Measurements from ENCODE around the gene PSRC1.
A peak's percentile ranks its signal among the peaks of the same experiment; 100 is the strongest.

Gene PSRC1

DNA sequence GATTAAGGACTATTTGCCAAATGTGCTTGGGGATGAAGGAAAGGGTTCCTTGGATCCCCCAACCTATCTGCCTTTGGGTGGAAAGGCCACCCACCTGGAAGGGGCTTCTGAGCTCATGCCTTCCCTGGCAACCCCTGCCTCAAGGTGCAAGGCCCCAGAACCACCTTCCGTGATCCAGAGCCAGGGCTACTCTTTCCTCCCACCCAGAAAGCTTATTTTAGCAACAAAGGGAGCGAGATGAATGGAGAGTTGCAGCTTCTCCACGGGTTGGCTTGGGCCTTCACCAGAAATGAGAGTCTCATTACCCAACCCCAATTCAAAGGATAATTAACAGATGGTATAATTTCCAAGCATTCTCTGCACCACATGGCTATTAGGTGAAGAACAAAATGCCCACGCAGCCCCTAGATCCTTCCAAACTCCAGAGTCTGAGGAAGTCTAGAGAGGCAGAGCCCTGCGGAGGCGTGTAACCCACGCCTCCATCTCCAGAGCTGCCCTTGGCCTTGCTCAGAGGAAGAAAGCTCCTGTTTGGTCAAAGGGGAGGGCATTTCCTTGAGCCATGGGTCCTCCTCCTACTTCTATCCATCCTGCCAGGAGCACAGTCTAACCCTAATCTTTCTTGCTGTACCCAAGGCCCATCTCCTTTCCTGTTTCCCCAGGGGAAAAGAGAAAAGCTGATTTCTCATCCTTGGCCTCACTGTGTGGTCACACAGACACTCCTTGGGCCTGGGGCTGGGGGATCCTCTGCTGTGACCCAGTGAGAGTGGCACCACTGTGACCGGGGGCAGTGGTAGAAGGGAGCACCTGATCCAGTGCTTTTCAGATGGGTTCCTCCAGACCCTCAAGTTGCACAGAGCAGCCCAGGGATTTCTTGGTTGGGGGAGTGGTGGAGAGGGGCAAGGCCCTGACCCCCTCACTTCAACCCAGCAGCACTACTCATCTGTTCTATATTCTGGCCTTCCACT is 35.3 kb downstream of the PSRC1 start:
- DNase-seq (ENCODE audit: low read depth): no peak

DNA sequence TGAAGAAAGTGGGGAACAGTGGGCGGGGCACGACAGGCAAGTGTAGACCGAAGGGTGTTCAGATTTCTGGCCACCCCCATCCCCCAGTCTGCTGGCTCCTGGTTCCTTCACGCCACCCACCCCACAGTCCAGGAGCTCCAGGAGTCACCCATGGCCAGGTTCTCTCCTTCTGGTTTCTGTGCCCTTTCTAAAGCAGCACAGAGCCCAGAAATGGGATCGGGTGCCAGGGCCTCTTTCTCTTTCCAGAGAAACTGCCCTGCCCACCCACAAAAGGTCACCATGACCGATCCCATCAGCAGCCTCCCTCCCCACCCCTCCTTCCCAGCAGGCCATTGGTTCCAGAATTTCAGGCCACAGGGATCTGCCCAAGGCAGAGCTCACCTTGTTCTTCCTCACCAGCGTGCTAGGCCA is 36.8 kb downstream of the PSRC1 start:
- no peak for DNase-seq (ENCODE audit: low read depth)

GRCh38 chr1:109243860-109244552 is 38.9 kb downstream of the PSRC1 start:
- DNase-seq (ENCODE audit: low read depth): no peak

GRCh38 chr1:109243221-109243620 is 39.7 kb downstream of the PSRC1 start:
- no peak for DNase-seq (ENCODE audit: low read depth)

DNA sequence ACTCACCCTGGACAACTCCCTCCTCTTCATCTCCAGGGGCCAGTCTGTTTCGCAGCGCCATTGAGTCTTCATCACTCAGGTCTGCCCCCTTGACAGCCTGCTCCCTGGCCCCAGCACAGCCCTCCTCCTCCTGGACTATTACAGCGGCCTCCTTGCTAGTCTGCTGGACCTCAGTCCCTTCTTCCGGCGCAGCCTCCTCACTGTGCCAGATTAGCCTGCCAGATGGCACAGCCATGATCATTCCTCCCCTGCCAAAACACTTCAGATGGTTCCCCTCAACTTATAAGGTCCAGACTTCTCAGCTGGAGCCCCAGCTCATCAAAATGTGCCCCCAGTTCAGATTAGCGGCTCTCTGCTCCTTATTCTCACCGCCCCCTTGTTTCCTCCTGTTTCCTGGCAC is 40.6 kb downstream of the PSRC1 start:
- no peak for DNase-seq (ENCODE audit: low read depth)

GRCh38 chr1:109241841-109242345 is 41.1 kb downstream of the PSRC1 start:
- DNase-seq (ENCODE audit: low read depth): no peak

DNA sequence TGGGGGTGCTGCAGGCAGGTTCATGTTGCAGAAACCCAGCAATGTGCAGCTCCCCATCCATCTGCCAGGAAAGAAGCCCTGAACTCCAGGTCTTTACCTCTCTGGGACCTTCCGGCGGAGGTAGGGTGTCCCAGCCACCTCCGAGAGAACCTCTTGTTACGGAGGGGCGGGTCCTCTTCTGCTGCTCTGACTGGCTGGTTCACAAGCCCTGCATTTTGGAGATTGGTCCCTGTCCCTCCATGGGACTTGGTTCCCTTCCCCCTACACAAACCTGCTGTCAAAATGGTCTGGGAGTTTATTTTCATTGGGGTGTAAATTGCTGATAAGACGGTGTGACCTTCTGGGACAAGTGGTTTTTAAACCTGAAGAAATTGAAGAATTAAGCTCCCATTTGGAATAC is 41.6 kb downstream of the PSRC1 start:
- DNase-seq (ENCODE audit: low read depth): no peak

- DNase-seq (ENCODE audit: low read depth): peak; percentile 36
Measured at GRCh38 chr1:109240158-109241152, 42.5 kb downstream of the PSRC1 start.

GRCh38 chr1:109239409-109240068 is 43.4 kb downstream of the PSRC1 start:
- no peak for DNase-seq (ENCODE audit: low read depth)

GRCh38 chr1:109239047-109239408 is 43.9 kb downstream of the PSRC1 start:
- no peak for DNase-seq (ENCODE audit: low read depth)

GRCh38 chr1:109238382-109238781 is 44.6 kb downstream of the PSRC1 start:
- DNase-seq (ENCODE audit: low read depth): no peak

- DNase-seq (ENCODE audit: low read depth): no peak
Measured at GRCh38 chr1:109237512-109237911, 45.4 kb downstream of the PSRC1 start.

- no peak for DNase-seq (ENCODE audit: low read depth)
Measured at GRCh38 chr1:109235137-109235536, 47.8 kb downstream of the PSRC1 start.

DNA sequence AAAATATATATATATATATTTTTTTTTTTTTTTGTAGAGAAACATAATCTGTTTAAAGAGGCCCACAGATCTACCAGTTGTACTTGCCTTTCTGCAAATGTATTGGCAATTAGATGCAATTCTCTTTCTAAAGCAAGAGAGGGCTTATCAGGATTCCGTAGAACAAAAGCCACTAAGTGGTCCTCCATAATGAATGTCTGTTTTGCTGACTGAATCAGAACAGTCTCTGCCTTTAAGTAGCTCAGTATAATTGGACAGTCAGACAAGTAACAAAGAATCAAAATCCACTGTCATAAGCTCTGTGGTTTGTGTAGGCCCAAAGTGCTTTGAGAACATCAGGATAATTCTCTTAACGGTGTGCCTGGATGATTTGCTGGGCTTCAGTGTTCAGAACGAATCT is 51.9 kb downstream of the PSRC1 start:
- DNase-seq (ENCODE audit: low read depth): no peak

Data from stromal cell of bone marrow (primary cell).